IMR-90 (cell line): ENCODE results near the gene URB1. TPM values are rescaled to one million over a fixed set of nuclear protein-coding genes. Genes with fewer than 3 reads are reported as not detected.

Source experiments
- ATAC-seq: fragments of 200-7000 bp; cut with Tn5 transposase; 2 replicates; pipeline ENCODE4 v1.9.1; 2020; ENCODE audit warnings: low read depth, mild to moderate bottlenecking, moderate library complexity
- BruUV-seq: library from RNA; stranded (reverse); fragments of 400-500 nt; replicated peaks from 2 replicates; lab custom pipeline; 2021; lab: Mats Ljungman, UMichigan
- CTCF ChIA-PET: fragments of 300-600 bp; formaldehyde crosslinking; extraction: SDS; loops from one replicate; lab custom pipeline; 2021; ENCODE audit warnings: antibody characterized with exemption; lab: Yijun Ruan, JAX
- POLR2A ChIA-PET: fragments of 300-600 bp; sonication (Branson Sonifier 250); formaldehyde crosslinking; loops from one replicate; lab custom pipeline; 2022; ENCODE audit warnings: antibody characterized with exemption; ENCODE audit not compliant: unreplicated experiment; lab: Charles Lee
- DNase-seq: peaks from one replicate; pipeline ENCODE4 v3.0.0; 2013
- H2AFZ ChIP-seq: replicated peaks from 2 replicates; pipeline ENCODE3; 2013; ENCODE audit warnings: low read length, mild to moderate bottlenecking; ENCODE audit not compliant: poor library complexity
- H2AK5ac ChIP-seq: 2 replicates; pipeline ENCODE4 v1.6.1; 2013; ENCODE audit warnings: low read depth, low read length, inconsistent platforms
- H2AK9ac ChIP-seq: replicated peaks from 2 replicates; pipeline ENCODE3; 2013; ENCODE audit warnings: mild to moderate bottlenecking, low read depth, low read length, moderate library complexity; ENCODE audit not compliant: poor library complexity
- H2BK120ac ChIP-seq: 2 replicates; pipeline ENCODE4 v1.6.1; 2013; ENCODE audit warnings: low read depth, low read length, inconsistent platforms
- H2BK15ac ChIP-seq: 3 replicates; pipeline ENCODE4 v1.6.1; 2013; ENCODE audit warnings: low read depth, low read length, inconsistent platforms
- H2BK20ac ChIP-seq: 2 replicates; pipeline ENCODE4 v1.6.1; 2013; ENCODE audit warnings: low read depth, mild to moderate bottlenecking, inconsistent platforms, low read length, moderate library complexity
- H2BK5ac ChIP-seq: 2 replicates; pipeline ENCODE4 v1.6.1; 2013; ENCODE audit warnings: mild to moderate bottlenecking, low read depth, low read length, inconsistent platforms; ENCODE audit not compliant: poor library complexity, severe bottlenecking
- H3K14ac ChIP-seq: replicated peaks from 2 replicates; pipeline ENCODE4 v1.6.1; 2013; ENCODE audit warnings: low read depth, low read length, inconsistent platforms
- H3K18ac ChIP-seq: 2 replicates; pipeline ENCODE4 v1.6.1; 2013; ENCODE audit warnings: low read depth, low read length, control low read depth
- H3K23ac ChIP-seq: 2 replicates; pipeline ENCODE4 v1.6.1; 2013; ENCODE audit warnings: low read depth, low read length, inconsistent platforms
- H3K27ac ChIP-seq: 2 replicates; pipeline ENCODE4 v1.5.1; 2013; ENCODE audit warnings: mild to moderate bottlenecking, control low read depth, low read length; ENCODE audit not compliant: insufficient read depth
- H3K27me3 ChIP-seq: 2 replicates; pipeline ENCODE4 v1.6.1; 2013; ENCODE audit warnings: low read length; ENCODE audit not compliant: control insufficient read depth, insufficient read depth
- H3K36me3 ChIP-seq: 2 replicates; pipeline ENCODE4 v1.6.1; 2013; ENCODE audit warnings: low read length, mixed read lengths; ENCODE audit not compliant: control insufficient read depth, insufficient read depth
- H3K4ac ChIP-seq: 2 replicates; pipeline ENCODE4 v1.6.1; 2013; ENCODE audit warnings: low read depth, low read length, inconsistent platforms
- H3K4me1 ChIP-seq: 2 replicates; pipeline ENCODE4 v1.6.1; 2013; ENCODE audit warnings: low read length, mixed read lengths; ENCODE audit not compliant: control insufficient read depth, insufficient read depth
- H3K4me2 ChIP-seq: 2 replicates; pipeline ENCODE4 v1.6.1; 2013; ENCODE audit warnings: low read depth, mild to moderate bottlenecking, control low read depth, low read length, moderate library complexity
- H3K4me3 ChIP-seq: 2 replicates; pipeline ENCODE4 v1.5.1; 2013; ENCODE audit warnings: low read depth, mild to moderate bottlenecking, control low read depth, low read length, moderate library complexity; ENCODE audit not compliant: insufficient read depth
- H3K56ac ChIP-seq: 2 replicates; pipeline ENCODE4 v1.6.1; 2013; ENCODE audit warnings: low read length, inconsistent platforms; ENCODE audit not compliant: insufficient read depth; ENCODE audit errors: extremely low read depth
- H3K79me1 ChIP-seq, 2 experiments: 2 replicates each; pipeline ENCODE4 v1.6.1; 2013; ENCODE audit warnings: low read length in 2 of 2, inconsistent platforms in 1 of 2, low read depth in 1 of 2
- H3K9ac ChIP-seq: 2 replicates; pipeline ENCODE4 v1.6.1; 2013; ENCODE audit warnings: low read depth, low read length, control low read depth
- H3K9me1 ChIP-seq: 2 replicates; pipeline ENCODE4 v1.6.1; 2013; ENCODE audit warnings: low read length, inconsistent platforms; ENCODE audit not compliant: insufficient read depth
- H3K9me3 ChIP-seq: 2 replicates; pipeline ENCODE4 v1.6.1; 2013; ENCODE audit warnings: low read length; ENCODE audit not compliant: control insufficient read depth, insufficient read depth
- H4K20me1 ChIP-seq: 2 replicates; pipeline ENCODE4 v1.6.1; 2013; ENCODE audit warnings: low read length, inconsistent platforms; ENCODE audit not compliant: insufficient read depth
- H4K5ac ChIP-seq: 2 replicates; pipeline ENCODE4 v1.6.1; 2013; ENCODE audit warnings: mild to moderate bottlenecking, low read depth, low read length, control low read depth
- H4K8ac ChIP-seq, 2 experiments: 2 replicates each; pipeline ENCODE4 v1.6.1; 2013; ENCODE audit warnings: low read depth in 2 of 2, low read length in 2 of 2, control low read depth in 1 of 2, inconsistent platforms in 1 of 2
- H4K91ac ChIP-seq: 2 replicates; pipeline ENCODE4 v1.6.1; 2013; ENCODE audit warnings: low read depth, low read length, inconsistent platforms; ENCODE audit not compliant: insufficient read depth
- BHLHE40 ChIP-seq: fragments of 150-350 bp; IDR thresholded peaks from 2 replicates; pipeline ENCODE4 v1.6.1; 2016; ENCODE audit warnings: mild to moderate bottlenecking, low read depth, low read length
- CHD1 ChIP-seq: IDR thresholded peaks from 2 replicates; pipeline ENCODE4 v1.6.1; 2012; ENCODE audit warnings: low read depth, low read length, improper control_type of control experiment
- ELK1 ChIP-seq: fragments of 150-350 bp; IDR thresholded peaks from 2 replicates; pipeline ENCODE4 v1.6.1; 2016; ENCODE audit warnings: low read depth, mild to moderate bottlenecking, low read length, moderate library complexity, borderline replicate concordance
- FOS ChIP-seq: fragments of 150-350 bp; IDR thresholded peaks from 2 replicates; pipeline ENCODE4 v1.6.1; 2016; ENCODE audit warnings: low read depth, low read length
- MAZ ChIP-seq: IDR thresholded peaks from 2 replicates; pipeline ENCODE4 v1.6.1; 2012; ENCODE audit warnings: low read depth, mild to moderate bottlenecking, low read length, improper control_type of control experiment, moderate library complexity, borderline replicate concordance
- MXI1 ChIP-seq: IDR thresholded peaks from 2 replicates; pipeline ENCODE4 v1.6.1; 2012; ENCODE audit warnings: low read depth, mild to moderate bottlenecking, low read length, moderate library complexity, borderline replicate concordance
- NFE2L2 ChIP-seq: fragments of 150-350 bp; IDR thresholded peaks from 2 replicates; pipeline ENCODE4 v1.6.1; 2016; ENCODE audit warnings: low read depth, mild to moderate bottlenecking, low read length
- POLR2A ChIP-seq: IDR thresholded peaks from 2 replicates; pipeline ENCODE4 v1.6.1; 2012; ENCODE audit warnings: mild to moderate bottlenecking, low read depth, low read length
- RAD21 ChIP-seq: IDR thresholded peaks from 2 replicates; pipeline ENCODE4 v1.6.1; 2012; ENCODE audit warnings: low read length, improper control_type of control experiment
- RFX5 ChIP-seq: IDR thresholded peaks from 2 replicates; pipeline ENCODE4 v1.8.0; 2012; ENCODE audit warnings: low read depth, mild to moderate bottlenecking, low read length, moderate library complexity
- SMC3 ChIP-seq: fragments of 150-350 bp; IDR thresholded peaks from 2 replicates; pipeline ENCODE4 v1.6.1; 2016; ENCODE audit warnings: low read depth, mild to moderate bottlenecking, antibody characterized with exemption, low read length, moderate library complexity
- WGBS, 2 experiments: methylation state at CpG; one replicate each; pipeline versions ENCODE4 v1.1.5 to v1.1.7; 2013; ENCODE audit warnings: missing lambda C conversion rate in 2 of 2; ENCODE audit not compliant: insufficient read length in 1 of 2; ENCODE audit errors: extremely low coverage in 2 of 2; 5-methylcytosine and 5-hydroxymethylcytosine counted together
- dilution Hi-C: fragments of 300-500 bp; cut with HindIII; formaldehyde crosslinking; loops from one replicate; pipeline ENCODE4 v1.14.3; 2018; ENCODE audit warnings: low sequenced_read_pairs; ENCODE audit not compliant: unreplicated experiment
- in situ Hi-C: fragments of 300-500 bp; cut with MboI; formaldehyde crosslinking; loops from 3 replicates; pipeline ENCODE4 v1.14.3; 2019; ENCODE audit warnings: low sequenced_read_pairs, inconsistent platforms, mixed read lengths
- intact Hi-C: fragments of 100-400 bp; cut with micrococcal nuclease; formaldehyde crosslinking; loops from 2 replicates; pipeline ENCODE4 v1.10.0; 2022
- polyA plus RNA-seq, 3 experiments: library from polyadenylated mRNA; depleted of rRNA; stranded (reverse); fragments of >200 nt; gene quantifications; 2 replicates each; pipeline ENCODE4 v1.2.3, GENCODE V29; 2012; ENCODE audit warnings: low replicate concordance in 1 of 3
- total RNA-seq: library from RNA; depleted of rRNA; stranded (reverse); fragments of >200 nt; gene quantifications from 2 replicates; pipeline ENCODE4 v1.2.3, GENCODE V29; 2012
- TF ChIP-seq, protein P1 (sequence below): conservative IDR thresholded peaks from 2 replicates; pipeline ENCODE4 v1.5.1; 2012; ENCODE audit warnings: mild to moderate bottlenecking, low read depth, low read length, improper control_type of control experiment

URB1 gene
- total and polyA plus RNA-seq, 2 of the 4 experiments (the other 2 are of a cell fraction), result 9.2 to 12.7 TPM

DNA sequence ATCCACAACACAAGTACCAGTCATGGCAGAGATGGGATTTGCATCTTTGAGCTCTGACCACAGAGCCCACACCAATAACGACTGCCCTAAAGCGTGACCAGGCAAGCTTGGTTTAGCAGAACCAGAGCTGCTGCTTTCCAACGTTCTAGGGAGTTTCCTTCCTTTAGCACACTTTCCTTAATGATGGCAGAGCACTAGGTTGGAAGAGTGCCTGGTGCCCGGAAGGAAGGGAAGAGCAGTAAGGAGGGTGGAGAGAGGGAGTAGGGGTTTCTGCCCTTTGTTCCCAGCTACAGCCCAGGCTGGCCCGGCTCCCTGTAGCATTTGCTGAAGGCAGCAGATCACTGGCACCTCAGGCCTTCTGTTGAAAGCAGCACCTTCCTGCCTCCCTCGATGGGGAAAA, 13.6 kb upstream of the URB1 start:
- Histone ChIP-seq H3K18ac (no peak overlapping the region), H4K20me1 (no peaks in the 10 kb centered on the region), H3K27me3 (peaks cover 2% of the 10 kb centered on the region; the same call in 1 of the 2 replicates), H3K9ac (no peak overlapping the region), H2BK120ac (no peak overlapping the region), H3K4me1 (no peaks in the 10 kb centered on the region; the same call in none of the 2 replicates), H3K9me3 (no peaks in the 10 kb centered on the region), H3K36me3 (no peaks in the 10 kb centered on the region), H2BK5ac (no peak overlapping the region), H2BK15ac (no peak overlapping the region), H3K79me1 (no peaks in the 10 kb centered on the region), H3K4me3 (no peak overlapping the region), H3K23ac (no peak overlapping the region), H2BK20ac (no peak overlapping the region), H3K4ac (no peak overlapping the region), H4K5ac (no peak overlapping the region), H3K4me2 (no peak overlapping the region), H2AK9ac (peak overlapping the region; percentile 9), H2AFZ (peak overlapping the region; percentile 63), H4K91ac (no peak overlapping the region), H3K9me1 (no peaks in the 10 kb centered on the region; the same call in 1 of the 2 replicates), H3K14ac (no peak overlapping the region), H3K56ac (no peak overlapping the region), H4K8ac (no peak overlapping the region), H3K27ac (no peak overlapping the region), H2AK5ac (no peak overlapping the region)
- in situ Hi-C loops (loop anchor here (5.0 kb wide), 1 partner anchor 166 kb away; no protein-coding TSS in a partner anchor), intact Hi-C loops (no loop called here), dilution Hi-C loops (no loop called here)
- no peak for ATAC-seq
- ChIA-PET POLR2A (no interaction called here), CTCF (no interaction called here)
- WGBS, 2 experiments, result no CpG with 5 or more reads among the region's 6 CpGs
- TF ChIP-seq FOS (no peak), CHD1 (no peak), RAD21 (no peak), POLR2A (no peak), SMC3 (no peak), MAZ (no peak), NFE2L2 (no peak), BHLHE40 (no peak), ELK1 (no peak), RFX5 (no peak), MXI1 (no peak)
- TF ChIP-seq, protein P1, sequence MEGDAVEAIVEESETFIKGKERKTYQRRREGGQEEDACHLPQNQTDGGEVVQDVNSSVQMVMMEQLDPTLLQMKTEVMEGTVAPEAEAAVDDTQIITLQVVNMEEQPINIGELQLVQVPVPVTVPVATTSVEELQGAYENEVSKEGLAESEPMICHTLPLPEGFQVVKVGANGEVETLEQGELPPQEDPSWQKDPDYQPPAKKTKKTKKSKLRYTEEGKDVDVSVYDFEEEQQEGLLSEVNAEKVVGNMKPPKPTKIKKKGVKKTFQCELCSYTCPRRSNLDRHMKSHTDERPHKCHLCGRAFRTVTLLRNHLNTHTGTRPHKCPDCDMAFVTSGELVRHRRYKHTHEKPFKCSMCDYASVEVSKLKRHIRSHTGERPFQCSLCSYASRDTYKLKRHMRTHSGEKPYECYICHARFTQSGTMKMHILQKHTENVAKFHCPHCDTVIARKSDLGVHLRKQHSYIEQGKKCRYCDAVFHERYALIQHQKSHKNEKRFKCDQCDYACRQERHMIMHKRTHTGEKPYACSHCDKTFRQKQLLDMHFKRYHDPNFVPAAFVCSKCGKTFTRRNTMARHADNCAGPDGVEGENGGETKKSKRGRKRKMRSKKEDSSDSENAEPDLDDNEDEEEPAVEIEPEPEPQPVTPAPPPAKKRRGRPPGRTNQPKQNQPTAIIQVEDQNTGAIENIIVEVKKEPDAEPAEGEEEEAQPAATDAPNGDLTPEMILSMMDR, result no peak
- DNase-seq, result no peak
- no TSS peak for BruUV-seq
